Smooth muscle cell (in vitro differentiated cells): Measurements from ENCODE around the gene IFITM5. TPM values are rescaled to one million over a fixed set of nuclear protein-coding genes. Genes with fewer than 3 reads are reported as not detected.

Source experiments
- DNase-seq: peaks from one replicate; lab custom pipeline; 2025; ENCODE audit not compliant: unreplicated experiment; lab: John Stamatoyannopoulos, UW
- H2AFZ ChIP-seq: fragments of 200-600 bp; sonication (generic); 2 replicates; pipeline ENCODE4 v1.6.0; 2016; ENCODE audit warnings: antibody characterized with exemption, low read depth, mild to moderate bottlenecking
- H3F3A ChIP-seq: fragments of 200-600 bp; sonication (generic); 2 replicates; pipeline ENCODE4 v1.6.0; 2017; ENCODE audit warnings: antibody characterized with exemption, low read depth
- H3K27ac ChIP-seq: fragments of 200-600 bp; sonication (generic); 2 replicates; pipeline ENCODE4 v1.5.1; 2016; ENCODE audit warnings: low read depth, mild to moderate bottlenecking
- H3K27me3 ChIP-seq: fragments of 200-600 bp; sonication (generic); 2 replicates; pipeline ENCODE4 v1.6.1; 2016; ENCODE audit warnings: low read depth, mild to moderate bottlenecking
- H3K36me3 ChIP-seq: fragments of 200-600 bp; sonication (generic); 2 replicates; pipeline ENCODE4 v1.5.1; 2016; ENCODE audit warnings: low read depth
- H3K4me1 ChIP-seq: fragments of 200-600 bp; sonication (generic); 2 replicates; pipeline ENCODE4 v1.5.1; 2016; ENCODE audit warnings: low read depth
- H3K4me2 ChIP-seq: fragments of 200-600 bp; sonication (generic); 2 replicates; pipeline ENCODE4 v1.6.0; 2016; ENCODE audit warnings: mild to moderate bottlenecking
- H3K4me3 ChIP-seq: fragments of 200-600 bp; sonication (generic); 2 replicates; pipeline ENCODE4 v1.5.1; 2016; ENCODE audit warnings: mild to moderate bottlenecking
- H3K79me2 ChIP-seq: fragments of 200-600 bp; sonication (generic); 2 replicates; pipeline ENCODE4 v1.6.0; 2016; ENCODE audit warnings: low read depth, mild to moderate bottlenecking
- H3K9ac ChIP-seq: fragments of 200-600 bp; sonication (generic); 2 replicates; pipeline ENCODE4 v1.6.0; 2016; ENCODE audit warnings: low read depth
- H3K9me3 ChIP-seq: fragments of 200-600 bp; sonication (generic); replicated peaks from 2 replicates; pipeline ENCODE4 v1.5.1; 2016; ENCODE audit warnings: low read depth
- H4K20me1 ChIP-seq: fragments of 200-600 bp; sonication (generic); 2 replicates; pipeline ENCODE4 v1.6.0; 2016; ENCODE audit warnings: low read depth
- WGBS: methylation state at CpG from one replicate; pipeline ENCODE4 v1.1.7; 2016; ENCODE audit warnings: low lambda C conversion rate; 5-methylcytosine and 5-hydroxymethylcytosine counted together
- polyA plus RNA-seq: library from polyadenylated mRNA; unstranded; fragments of >200 nt; fragmentation: Nextera tagmentation; extraction: Ambion mirVana; gene quantifications from 2 replicates; pipeline ENCODE4 v1.2.1, GENCODE V29; 2016
- total RNA-seq: library from RNA; depleted of rRNA; stranded (reverse); fragments of >200 nt; gene quantifications from 2 replicates; pipeline ENCODE4 v1.2.3, GENCODE V29; 2014
- TF ChIP-seq, protein P1 (sequence below): fragments of 200-600 bp; sonication (generic); IDR thresholded peaks from 2 replicates; pipeline ENCODE4 v1.5.1; 2017; ENCODE audit warnings: borderline replicate concordance, mild to moderate bottlenecking, antibody characterized with exemption; ENCODE audit not compliant: insufficient read depth, poor library complexity, severe bottlenecking

The IFITM5 gene
- total and polyA plus RNA-seq, 2 experiments from 2014 or later, result not detected

DNA sequence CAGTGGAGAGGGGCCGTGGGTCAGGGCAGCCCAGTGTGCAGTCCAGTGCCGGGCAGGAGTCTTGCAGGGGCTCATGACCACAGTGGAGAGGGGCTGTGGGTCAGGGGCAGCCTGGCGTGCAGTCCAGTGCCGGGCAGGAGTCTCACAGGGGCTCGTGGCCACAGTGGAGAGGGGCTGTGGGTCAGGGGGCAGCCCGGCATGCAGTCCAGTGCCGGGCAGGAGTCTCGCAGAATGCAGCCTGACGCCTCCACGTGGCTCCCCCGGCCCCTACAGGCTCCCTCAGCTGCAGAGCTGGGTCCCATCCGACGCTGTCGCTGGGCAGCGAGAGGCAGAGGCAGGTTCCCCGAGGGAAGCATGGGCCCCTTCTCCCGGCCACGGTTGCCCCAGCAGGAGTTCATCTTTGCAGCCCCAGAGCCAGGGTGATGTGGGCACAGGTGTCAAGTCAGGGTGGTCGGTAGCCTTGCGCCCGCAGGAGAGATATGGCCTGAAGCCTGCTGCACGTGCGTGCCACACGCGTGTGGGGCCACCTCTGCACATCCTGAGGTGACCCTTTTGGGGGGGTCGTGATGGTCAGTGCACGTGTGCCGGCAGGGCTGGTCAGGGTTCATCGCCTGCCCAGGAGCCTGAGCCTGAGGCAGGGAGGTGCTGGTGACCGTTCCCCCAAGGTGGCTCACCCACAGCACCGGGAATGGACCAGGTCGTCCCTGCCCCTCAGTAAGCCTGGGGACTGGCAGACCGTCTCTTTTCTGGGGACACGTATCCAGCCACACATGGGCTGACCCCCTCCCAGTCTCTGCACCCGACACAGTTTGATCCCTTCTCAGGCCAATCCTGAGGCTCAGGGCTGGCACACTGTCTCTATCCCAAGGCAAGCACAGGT is 2.9 kb downstream of the IFITM5 start:
- 94% methylated on average over 33 of the region's 35 CpGs for WGBS

DNA sequence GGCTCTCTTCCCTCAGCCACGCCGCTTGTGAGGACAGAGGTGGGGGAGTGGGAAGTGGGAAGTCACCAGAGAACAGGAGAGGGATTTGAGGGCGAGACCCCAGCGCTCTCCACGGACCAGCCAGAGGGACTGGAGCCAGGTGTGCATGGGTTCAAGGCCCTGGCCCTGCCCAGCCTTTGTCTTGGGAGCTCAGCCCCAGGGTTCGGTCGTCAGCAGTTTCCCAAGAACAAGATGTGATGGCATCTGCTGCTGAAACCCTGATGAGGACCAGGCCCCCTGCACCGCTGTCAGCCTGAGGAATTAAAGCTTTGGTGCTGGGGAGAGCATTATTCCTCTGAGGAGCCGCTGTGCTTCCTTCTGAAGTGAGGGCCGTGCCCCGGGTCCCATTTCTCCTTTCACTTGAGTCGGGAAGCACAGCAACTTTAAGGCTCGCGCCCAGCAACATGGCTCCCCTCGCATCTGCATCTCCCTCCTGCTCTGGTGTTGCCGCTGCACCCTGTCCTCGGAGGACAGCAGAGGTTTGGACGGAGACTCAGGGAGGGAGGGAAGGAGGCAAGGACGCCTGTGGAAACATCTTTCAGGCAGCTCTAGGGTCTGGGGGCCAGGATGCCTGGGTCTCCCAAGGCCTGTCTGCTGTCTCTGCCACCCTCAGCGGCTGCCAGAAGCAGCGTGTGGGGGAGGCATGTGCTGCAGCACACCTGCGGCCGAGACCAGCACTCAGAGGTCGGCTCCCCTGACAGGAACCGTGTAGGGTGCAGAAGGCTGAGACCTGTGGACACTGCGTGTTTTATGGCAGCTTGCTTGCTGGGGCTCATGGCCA is 3.8 kb downstream of the IFITM5 start:
- TF ChIP-seq, protein P1, sequence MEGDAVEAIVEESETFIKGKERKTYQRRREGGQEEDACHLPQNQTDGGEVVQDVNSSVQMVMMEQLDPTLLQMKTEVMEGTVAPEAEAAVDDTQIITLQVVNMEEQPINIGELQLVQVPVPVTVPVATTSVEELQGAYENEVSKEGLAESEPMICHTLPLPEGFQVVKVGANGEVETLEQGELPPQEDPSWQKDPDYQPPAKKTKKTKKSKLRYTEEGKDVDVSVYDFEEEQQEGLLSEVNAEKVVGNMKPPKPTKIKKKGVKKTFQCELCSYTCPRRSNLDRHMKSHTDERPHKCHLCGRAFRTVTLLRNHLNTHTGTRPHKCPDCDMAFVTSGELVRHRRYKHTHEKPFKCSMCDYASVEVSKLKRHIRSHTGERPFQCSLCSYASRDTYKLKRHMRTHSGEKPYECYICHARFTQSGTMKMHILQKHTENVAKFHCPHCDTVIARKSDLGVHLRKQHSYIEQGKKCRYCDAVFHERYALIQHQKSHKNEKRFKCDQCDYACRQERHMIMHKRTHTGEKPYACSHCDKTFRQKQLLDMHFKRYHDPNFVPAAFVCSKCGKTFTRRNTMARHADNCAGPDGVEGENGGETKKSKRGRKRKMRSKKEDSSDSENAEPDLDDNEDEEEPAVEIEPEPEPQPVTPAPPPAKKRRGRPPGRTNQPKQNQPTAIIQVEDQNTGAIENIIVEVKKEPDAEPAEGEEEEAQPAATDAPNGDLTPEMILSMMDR, result no peak
- no peaks in the 10 kb centered on the region for H4K20me1 ChIP-seq
- H3K27me3 ChIP-seq, result no peaks in the 10 kb centered on the region
- no peak overlapping the region for H3K27ac ChIP-seq
- H3K9ac ChIP-seq, result no peak overlapping the region
- no peaks in the 10 kb centered on the region for H3K9me3 ChIP-seq
- no peak for DNase-seq
- no peaks in the 10 kb centered on the region for H3K4me1 ChIP-seq
- no peaks in the 10 kb centered on the region for H3F3A ChIP-seq
- no peak overlapping the region for H3K4me3 ChIP-seq
- no peaks in the 10 kb centered on the region for H3K36me3 ChIP-seq
- no peak overlapping the region for H2AFZ ChIP-seq
- WGBS, result 83% methylated on average over 26 of the region's 26 CpGs
- no peaks in the 10 kb centered on the region for H3K79me2 ChIP-seq
- H3K4me2 ChIP-seq, result no peak overlapping the region

More for the DNA sequence above, 2.9 kb downstream of the IFITM5 start:
- Histone ChIP-seq H4K20me1 (no peaks in the 10 kb centered on the region), H3K79me2 (no peaks in the 10 kb centered on the region), H3K9ac (no peak overlapping the region), H3F3A (no peaks in the 10 kb centered on the region), H3K4me3 (no peak overlapping the region), H2AFZ (no peak overlapping the region), H3K36me3 (no peaks in the 10 kb centered on the region), H3K4me1 (no peaks in the 10 kb centered on the region), H3K27me3 (no peaks in the 10 kb centered on the region), H3K9me3 (no peaks in the 10 kb centered on the region), H3K27ac (no peak overlapping the region), H3K4me2 (no peak overlapping the region)
- TF ChIP-seq, protein P1, result no peak
- no peak for DNase-seq

DNA sequence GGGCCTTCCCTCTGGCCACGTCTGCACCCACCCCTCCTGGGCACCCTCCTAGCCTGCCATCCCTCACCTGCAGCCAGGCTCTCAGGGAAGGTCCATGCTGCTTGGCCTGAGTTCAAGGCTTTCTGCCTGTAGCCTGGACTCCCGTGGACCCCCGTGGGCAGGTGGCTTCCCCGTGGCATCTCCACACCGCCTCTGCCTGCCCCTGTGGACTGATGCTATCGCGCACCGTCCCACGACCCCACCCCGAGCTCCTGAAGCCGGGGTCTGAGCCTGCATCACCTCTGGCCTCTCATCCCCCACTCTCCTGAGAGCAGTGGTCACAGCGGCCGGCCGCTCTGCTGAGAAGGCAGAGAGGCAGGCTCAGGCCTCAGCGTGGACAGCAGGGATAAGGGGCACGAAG is 4.5 kb downstream of the IFITM5 start:
- Histone ChIP-seq H3K79me2 (no peaks in the 10 kb centered on the region), H3K36me3 (no peaks in the 10 kb centered on the region), H3F3A (no peaks in the 10 kb centered on the region), H3K4me3 (no peak overlapping the region), H3K27ac (no peak overlapping the region), H3K9me3 (no peaks in the 10 kb centered on the region), H3K4me2 (no peak overlapping the region), H4K20me1 (no peaks in the 10 kb centered on the region), H3K9ac (no peak overlapping the region), H2AFZ (no peak overlapping the region), H3K27me3 (no peaks in the 10 kb centered on the region), H3K4me1 (peaks cover under 1% of the 10 kb centered on the region)
- WGBS, result 93% methylated on average over 14 of the region's 16 CpGs
- DNase-seq, result no peak
- TF ChIP-seq, protein P1, result no peak
